HL-60 (cell line): Measurements from ENCODE around the gene ADAT2.

Experiments
- GABPA ChIP-seq: IDR thresholded peaks from 2 replicates; pipeline ENCODE4 v1.6.1; 2012; ENCODE audit warnings: low read depth
- TF ChIP-seq, protein P1 (sequence below): IDR thresholded peaks from one replicate; pipeline ENCODE4 v1.5.1; 2011; ENCODE audit warnings: low read length, control low read depth, inconsistent platforms; ENCODE audit not compliant: insufficient read depth

DNA sequence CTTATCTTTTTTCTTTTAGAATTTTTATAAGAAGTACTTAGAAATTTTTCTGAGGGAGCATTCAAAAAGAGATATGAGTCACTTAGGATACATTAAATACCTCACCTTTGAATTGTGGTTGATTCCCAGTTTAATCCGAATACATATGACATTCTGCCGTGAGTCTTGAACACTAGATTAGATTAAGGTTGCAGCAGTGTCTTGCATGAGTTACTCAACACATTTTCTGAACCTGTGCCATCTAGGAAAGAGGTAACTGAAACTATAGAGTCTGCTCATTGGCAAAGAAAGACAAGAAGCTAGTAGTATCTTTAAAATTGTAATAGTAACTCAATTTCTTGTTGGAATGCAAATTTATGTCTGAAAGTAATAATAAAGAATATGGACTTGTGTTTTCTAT lies 15.1 kb upstream of the ADAT2 start:
- TF ChIP-seq, protein P1, sequence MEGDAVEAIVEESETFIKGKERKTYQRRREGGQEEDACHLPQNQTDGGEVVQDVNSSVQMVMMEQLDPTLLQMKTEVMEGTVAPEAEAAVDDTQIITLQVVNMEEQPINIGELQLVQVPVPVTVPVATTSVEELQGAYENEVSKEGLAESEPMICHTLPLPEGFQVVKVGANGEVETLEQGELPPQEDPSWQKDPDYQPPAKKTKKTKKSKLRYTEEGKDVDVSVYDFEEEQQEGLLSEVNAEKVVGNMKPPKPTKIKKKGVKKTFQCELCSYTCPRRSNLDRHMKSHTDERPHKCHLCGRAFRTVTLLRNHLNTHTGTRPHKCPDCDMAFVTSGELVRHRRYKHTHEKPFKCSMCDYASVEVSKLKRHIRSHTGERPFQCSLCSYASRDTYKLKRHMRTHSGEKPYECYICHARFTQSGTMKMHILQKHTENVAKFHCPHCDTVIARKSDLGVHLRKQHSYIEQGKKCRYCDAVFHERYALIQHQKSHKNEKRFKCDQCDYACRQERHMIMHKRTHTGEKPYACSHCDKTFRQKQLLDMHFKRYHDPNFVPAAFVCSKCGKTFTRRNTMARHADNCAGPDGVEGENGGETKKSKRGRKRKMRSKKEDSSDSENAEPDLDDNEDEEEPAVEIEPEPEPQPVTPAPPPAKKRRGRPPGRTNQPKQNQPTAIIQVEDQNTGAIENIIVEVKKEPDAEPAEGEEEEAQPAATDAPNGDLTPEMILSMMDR, result no peak
- TF ChIP-seq GABPA, result no peak
